NCI-H510A treated with DMSO at 0.1 percent for 48 hours (cell line): ENCODE measurements around the gene MAPK7.

Source experiments
- DNase-seq: peaks from one replicate; lab custom pipeline; 2025; lab: John Stamatoyannopoulos, UW

The MAPK7 gene

DNA sequence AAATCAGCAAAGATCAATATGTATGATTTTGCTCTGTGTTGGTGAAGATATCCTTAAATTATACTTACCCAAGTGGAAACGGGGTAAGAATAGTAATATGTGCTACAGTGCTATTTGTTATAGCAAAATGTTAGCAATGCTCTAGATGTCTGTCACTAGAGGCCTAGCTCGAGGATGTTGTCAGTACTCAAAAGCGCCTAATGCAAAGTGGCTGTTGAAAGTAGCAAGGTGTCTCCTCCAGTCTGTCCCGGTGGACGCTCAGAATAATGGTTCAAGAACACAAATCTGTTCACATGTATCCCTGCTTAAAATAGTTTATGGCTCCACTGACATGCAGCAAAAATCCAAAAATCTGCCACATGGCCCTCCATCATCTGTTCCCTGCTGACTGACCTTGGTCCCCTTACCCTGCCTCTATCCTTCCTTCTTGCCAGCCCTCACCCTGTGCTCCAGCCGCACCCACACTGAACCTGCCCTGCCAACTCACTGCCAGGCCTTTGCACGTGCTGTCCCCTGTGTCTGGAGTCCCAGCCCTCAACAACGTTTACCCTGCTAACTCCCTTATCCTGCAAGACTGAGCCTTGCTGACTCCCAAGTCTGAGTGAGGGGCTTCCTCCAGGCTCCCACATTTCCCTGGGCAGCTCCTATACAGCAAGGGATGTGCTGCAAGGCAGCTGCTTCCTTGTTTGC, 23.2 kb downstream of the MAPK7 start:
- no peak for DNase-seq

GRCh38 chr17:19402171-19402570, 23.9 kb downstream of the MAPK7 start:
- DNase-seq, result no peak

DNA sequence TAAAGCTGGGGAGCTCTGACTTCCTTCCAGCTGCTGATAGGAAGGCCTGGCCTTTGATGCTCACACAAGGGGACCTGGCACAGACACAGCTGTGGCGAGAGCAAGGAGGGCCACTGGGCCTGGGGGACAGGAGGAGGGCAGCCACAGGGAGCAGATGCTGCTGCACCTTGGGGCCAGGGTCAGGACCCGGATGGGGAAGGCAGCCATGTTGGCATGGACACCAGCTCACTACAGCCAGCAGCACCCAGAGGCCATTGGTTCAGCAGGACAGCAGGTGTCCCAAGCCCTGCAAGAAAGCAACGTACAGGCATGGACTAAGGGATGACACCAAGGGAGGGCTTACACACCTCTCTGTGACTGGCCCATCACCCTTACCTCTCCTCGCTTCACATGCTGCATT, 24.7 kb downstream of the MAPK7 start:
- no peak for DNase-seq

GRCh38 chr17:19404264-19404663, 26.0 kb downstream of the MAPK7 start:
- no peak for DNase-seq

DNA sequence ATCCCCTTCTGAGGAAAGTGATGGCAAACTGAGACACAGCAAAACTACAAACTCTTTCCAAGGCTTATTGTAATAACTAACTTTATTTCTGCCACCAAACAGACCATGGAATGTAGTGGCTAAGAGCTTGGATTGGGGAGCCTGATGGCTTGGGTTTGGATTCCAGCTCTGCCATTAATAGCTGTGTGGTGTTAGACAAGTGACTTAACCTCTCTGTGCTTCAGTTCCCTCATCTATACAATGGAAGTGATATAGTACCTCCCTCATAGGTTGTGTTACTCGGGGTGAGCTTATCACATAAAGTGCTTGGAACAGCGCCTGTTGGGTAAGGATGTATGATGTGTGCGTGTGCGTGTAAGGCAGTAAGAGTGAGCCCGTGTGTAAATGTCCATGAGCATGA, 26.8 kb downstream of the MAPK7 start:
- DNase-seq, result no peak

GRCh38 chr17:19407601-19408345, 29.5 kb downstream of the MAPK7 start:
- DNase-seq, result no peak

- no peak for DNase-seq
Measured at GRCh38 chr17:19408346-19408710, 30.0 kb downstream of the MAPK7 start.

GRCh38 chr17:19409066-19409465, 30.8 kb downstream of the MAPK7 start:
- no peak for DNase-seq

DNA sequence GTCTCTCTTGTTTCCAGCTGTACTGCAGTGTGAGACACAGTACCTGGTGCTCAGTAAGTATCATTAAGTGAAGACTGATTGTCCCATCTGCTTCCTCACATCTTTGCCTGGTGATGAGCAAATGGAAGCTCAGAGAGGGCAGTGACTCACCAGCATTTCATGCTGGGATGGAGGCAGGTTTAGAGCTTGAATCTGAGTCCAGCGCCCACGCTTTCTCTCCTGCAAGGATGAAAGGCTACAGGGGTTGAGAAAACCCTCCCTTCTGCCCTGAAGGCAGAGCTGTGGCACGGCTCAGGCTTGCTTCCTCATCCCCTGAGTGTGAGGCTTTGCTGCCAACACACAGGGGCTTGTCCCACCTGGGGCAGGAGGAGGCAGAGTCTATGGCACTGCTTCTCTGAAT, 31.2 kb downstream of the MAPK7 start:
- no peak for DNase-seq

GRCh38 chr17:19410091-19410490, 31.8 kb downstream of the MAPK7 start:
- DNase-seq, result no peak

DNA sequence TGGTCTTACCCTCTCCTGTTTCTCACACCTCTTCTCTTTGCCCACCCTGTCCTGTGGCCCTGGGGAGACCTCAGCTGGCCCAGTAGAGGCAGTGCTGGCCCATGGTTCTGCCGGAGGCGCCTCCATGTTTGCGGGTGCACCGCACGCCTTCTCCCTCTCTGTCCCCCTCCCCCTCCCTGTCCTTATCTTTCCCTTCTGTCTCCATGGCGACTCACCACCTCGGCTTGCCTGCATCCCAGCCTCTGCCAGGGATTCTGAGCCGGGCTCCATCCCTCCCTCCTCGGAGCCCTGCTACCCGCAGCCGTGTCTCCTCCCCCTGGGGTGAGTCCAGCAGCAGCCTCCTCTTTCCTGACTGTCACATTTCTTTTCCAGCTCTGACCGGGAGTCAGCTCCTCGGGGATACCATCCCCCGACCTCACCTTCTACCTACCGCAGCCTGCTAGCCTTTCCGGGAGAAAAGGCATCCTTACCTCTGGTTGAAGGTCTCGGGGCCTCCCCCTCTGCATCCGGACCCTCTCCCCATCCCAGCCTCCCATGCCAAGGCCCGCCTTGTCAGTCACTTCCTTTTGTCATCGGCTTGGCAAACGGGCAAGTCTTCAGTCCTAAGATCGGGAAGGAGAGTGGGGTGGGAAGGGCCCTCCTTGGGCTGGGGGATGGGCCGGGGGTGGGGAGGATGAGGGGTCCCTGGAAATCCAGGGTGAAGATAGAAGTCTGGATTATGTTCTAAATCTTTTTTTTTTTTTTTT, 32.8 kb downstream of the MAPK7 start, which contains the start of gene RNF112:
RNF112 (plus strand) TSS at position 358 of the 746 bp plus-strand sequence; CDS start at position 535, 177 bp downstream.
- no peak for DNase-seq

DNA sequence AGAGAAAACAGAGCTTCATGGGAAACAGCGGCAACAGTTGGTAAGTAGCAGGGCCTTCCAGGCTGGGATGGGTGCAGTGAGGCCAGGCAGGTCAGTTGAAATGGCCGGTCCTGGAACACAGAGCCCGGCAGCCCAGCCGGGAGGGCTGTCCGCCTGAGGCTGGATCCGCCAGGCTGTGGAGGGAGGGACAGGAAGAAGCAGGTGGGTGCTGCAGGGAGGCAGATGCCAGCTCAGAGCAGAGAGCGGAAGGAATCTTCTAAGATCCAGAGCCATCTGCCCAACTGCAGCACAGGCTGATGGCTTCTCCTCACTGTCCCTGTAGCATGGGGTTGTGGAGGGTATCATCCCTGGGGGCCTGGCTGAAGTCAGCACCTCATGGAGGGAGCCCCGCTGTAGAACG, 33.3 kb downstream of the MAPK7 start:
- no peak for DNase-seq

DNA sequence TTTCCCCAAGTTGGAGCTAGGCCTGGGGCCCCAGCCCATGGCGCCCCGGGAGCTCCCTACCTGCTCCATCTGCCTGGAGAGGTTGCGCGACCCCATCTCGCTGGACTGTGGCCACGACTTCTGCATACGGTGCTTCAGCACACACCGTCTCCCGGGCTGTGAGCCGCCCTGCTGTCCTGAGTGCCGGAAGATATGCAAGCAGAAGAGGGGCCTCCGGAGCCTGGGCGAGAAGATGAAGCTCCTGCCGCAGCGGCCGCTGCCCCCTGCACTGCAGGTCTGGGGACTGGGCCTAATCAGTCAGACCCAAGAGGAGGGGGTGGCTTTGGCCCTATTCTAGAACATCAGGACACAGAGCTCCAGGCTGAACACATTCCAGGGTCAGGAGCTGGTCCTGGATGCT, 34.2 kb downstream of the MAPK7 start:
- DNase-seq, result no peak

GRCh38 chr17:19412984-19413383, 34.7 kb downstream of the MAPK7 start:
- no peak for DNase-seq

GRCh38 chr17:19413761-19414160, 35.5 kb downstream of the MAPK7 start:
- no peak for DNase-seq

- no peak for DNase-seq
Measured at GRCh38 chr17:19414396-19415280, 36.3 kb downstream of the MAPK7 start.

GRCh38 chr17:19415311-19415710, 37.0 kb downstream of the MAPK7 start:
- no peak for DNase-seq

- no peak for DNase-seq
Measured at GRCh38 chr17:19415806-19416775, 37.8 kb downstream of the MAPK7 start.

DNA sequence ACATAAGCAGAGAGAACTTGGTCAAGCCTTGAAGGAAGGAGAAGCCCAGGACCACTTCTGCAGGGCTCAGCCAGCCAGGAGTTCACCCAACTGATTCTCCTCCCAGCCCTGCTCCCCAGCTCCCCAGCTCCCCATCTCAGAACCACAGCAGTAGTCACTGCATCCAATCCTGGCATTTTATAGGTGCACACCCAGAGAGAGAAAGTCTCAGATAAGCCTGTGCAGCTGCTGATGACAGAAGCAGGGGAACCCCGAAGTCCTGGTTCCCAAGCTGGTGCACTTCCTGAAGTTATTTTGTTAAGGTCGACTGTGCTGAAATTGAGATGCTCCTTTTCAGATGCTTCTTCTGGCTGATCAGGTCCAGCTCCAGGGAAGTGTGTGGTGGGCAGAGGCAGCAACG, 39.3 kb downstream of the MAPK7 start:
- no peak for DNase-seq

DNA sequence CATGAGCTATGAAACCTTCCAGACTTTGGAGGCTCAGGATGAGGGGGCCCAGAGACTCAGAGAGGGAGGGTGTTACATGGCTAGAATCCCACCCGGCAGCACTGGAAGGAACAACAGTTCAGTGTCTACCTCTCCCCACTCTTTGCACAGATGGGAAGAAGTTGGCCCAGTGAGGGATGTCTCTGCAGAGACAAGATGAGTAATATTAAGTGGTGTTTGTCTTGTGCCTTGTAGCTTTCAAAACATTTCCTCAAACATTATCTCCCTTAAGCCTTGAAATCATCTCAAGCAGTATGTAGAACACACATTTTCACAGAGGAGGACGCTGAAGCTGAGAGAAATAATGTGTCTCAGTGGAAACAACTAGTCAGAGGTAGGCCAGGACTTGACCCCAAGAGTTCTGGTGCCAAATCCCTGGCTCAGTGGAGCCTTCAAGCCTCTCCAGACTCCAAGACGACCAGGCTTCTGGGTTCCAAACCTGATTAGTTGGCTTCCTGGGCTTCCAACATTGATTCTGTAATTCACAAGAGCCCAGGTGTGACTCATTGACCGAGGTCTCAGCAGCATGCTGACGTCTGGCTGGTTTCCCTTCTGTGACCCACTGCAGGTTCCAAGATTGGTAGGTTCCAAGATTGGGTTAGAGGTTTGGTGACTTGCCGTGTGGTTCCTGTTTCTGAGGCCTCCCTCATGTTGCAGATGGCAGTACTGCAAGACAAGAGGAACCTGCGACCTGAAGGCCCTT, 40.1 kb downstream of the MAPK7 start:
- no peak for DNase-seq
